Spinal cord (tissue), 10 donors: ENCODE measurements around the gene AMN. TPM values are rescaled to one million over a fixed set of nuclear protein-coding genes. Genes with fewer than 3 reads are reported as not detected.

Experiments used
- DNase-seq, 6 donors: peaks; one replicate each; pipeline versions ENCODE4 v3.0.0 to v3.0.0-alpha.2; 2013 to 2015; ENCODE audit warnings: low spot score in 6 of 6, low read depth in 4 of 6
- H3K27ac ChIP-seq: one replicate; pipeline ENCODE4 v1.5.1; 2013; ENCODE audit warnings: low read depth, low read length, control low read depth
- H3K27me3 ChIP-seq: one replicate; pipeline ENCODE4 v1.6.1; 2013; ENCODE audit warnings: low read length; ENCODE audit not compliant: control insufficient read depth, insufficient read depth
- H3K36me3 ChIP-seq: one replicate; pipeline ENCODE4 v1.6.1; 2013; ENCODE audit warnings: low read length; ENCODE audit not compliant: control insufficient read depth, insufficient read depth
- H3K4me1 ChIP-seq: one replicate; pipeline ENCODE4 v1.6.1; 2013; ENCODE audit warnings: low read length; ENCODE audit not compliant: control insufficient read depth, insufficient read depth
- H3K4me3 ChIP-seq: one replicate; pipeline ENCODE4 v1.5.1; 2013; ENCODE audit warnings: low read depth, low read length, control low read depth
- H3K9me3 ChIP-seq: one replicate; pipeline ENCODE4 v1.6.1; 2013; ENCODE audit warnings: low read length; ENCODE audit not compliant: control insufficient read depth, insufficient read depth
- WGBS: methylation state at CpG from one replicate; pipeline ENCODE4 v1.1.5; 2013; ENCODE audit warnings: missing lambda C conversion rate; ENCODE audit not compliant: insufficient coverage; 5-methylcytosine and 5-hydroxymethylcytosine counted together
- polyA plus RNA-seq, 2 donors: library from polyadenylated mRNA; unstranded; fragments of 120-200 nt; gene quantifications; one replicate each; pipeline ENCODE4 v1.2.1, GENCODE V29; 2013; ENCODE audit not compliant: insufficient read length in 2 of 2
- total RNA-seq, 2 donors: library from RNA; depleted of rRNA in 1 of 2; stranded (reverse); fragments of 120-200 nt in 1 of 2; fragments of >200 nt in 1 of 2; gene quantifications; one replicate each; pipeline versions ENCODE4 v1.2.3 to v1.2.4, GENCODE V29; 2013 to 2014
- donor health status: healthy.

Gene AMN
- total and polyA plus RNA-seq, 4 donors = 0.20 to 4.0 (median 1.5) TPM

GRCh38 chr14:102898298-102898697 is 24.2 kb upstream of the AMN start:
- 93% methylated on average over 5 of the region's 6 CpGs for whole genome bisulfite sequencing
- DNase-seq = no peak
- Histone ChIP-seq H3K4me3 (no peak overlapping the region), H3K27ac (no peak overlapping the region), H3K4me1 (peaks cover 9% of the 10 kb centered on the region), H3K9me3 (no peaks in the 10 kb centered on the region), H3K36me3 (peaks cover 61% of the 10 kb centered on the region), H3K27me3 (no peaks in the 10 kb centered on the region)

- H3K4me1 ChIP-seq = peaks cover 3% of the 10 kb centered on the region
- H3K36me3 ChIP-seq = peaks cover 64% of the 10 kb centered on the region
- no peak overlapping the region for H3K27ac ChIP-seq
- 88% methylated on average over 17 of the region's 18 CpGs for WGBS
- no peaks in the 10 kb centered on the region for H3K9me3 ChIP-seq
- H3K27me3 ChIP-seq = no peaks in the 10 kb centered on the region
- H3K4me3 ChIP-seq = no peak overlapping the region
- no peak for DNase-seq
Measured at GRCh38 chr14:102898776-102899515, 23.5 kb upstream of the AMN start.

GRCh38 chr14:102899516-102899900 is 23.0 kb upstream of the AMN start:
- Histone ChIP-seq H3K9me3 (no peaks in the 10 kb centered on the region), H3K27ac (no peak overlapping the region), H3K4me1 (peaks cover 3% of the 10 kb centered on the region), H3K36me3 (peaks cover 68% of the 10 kb centered on the region), H3K4me3 (no peak overlapping the region), H3K27me3 (no peaks in the 10 kb centered on the region)
- DNase-seq = no peak
- 91% methylated on average over 3 of the region's 8 CpGs for WGBS

- H3K4me1 ChIP-seq = peaks cover 3% of the 10 kb centered on the region
- no peak overlapping the region for H3K4me3 ChIP-seq
- peak in 2 of 6 donors; percentile 22 to 46 for DNase-seq
- no peaks in the 10 kb centered on the region for H3K27me3 ChIP-seq
- H3K36me3 ChIP-seq = peaks cover 74% of the 10 kb centered on the region
- H3K9me3 ChIP-seq = no peaks in the 10 kb centered on the region
- 78% methylated on average over 37 of the region's 39 CpGs for WGBS
- no peak overlapping the region for H3K27ac ChIP-seq
Measured at GRCh38 chr14:102900631-102901571, 21.6 kb upstream of the AMN start.

- no peak overlapping the region for H3K27ac ChIP-seq
- peaks cover 76% of the 10 kb centered on the region for H3K36me3 ChIP-seq
- WGBS = 96% methylated on average over 4 of the region's 4 CpGs
- H3K27me3 ChIP-seq = no peaks in the 10 kb centered on the region
- DNase-seq = no peak
- peaks cover 3% of the 10 kb centered on the region for H3K4me1 ChIP-seq
- no peaks in the 10 kb centered on the region for H3K9me3 ChIP-seq
- H3K4me3 ChIP-seq = no peak overlapping the region
Measured at GRCh38 chr14:102901633-102902032, 20.8 kb upstream of the AMN start.

GRCh38 chr14:102902086-102902485 is 20.4 kb upstream of the AMN start:
- H3K36me3 ChIP-seq = peaks cover 81% of the 10 kb centered on the region
- no peak overlapping the region for H3K27ac ChIP-seq
- 85% methylated on average over 7 of the region's 7 CpGs for WGBS
- no peak for DNase-seq
- peaks cover 3% of the 10 kb centered on the region for H3K4me1 ChIP-seq
- H3K9me3 ChIP-seq = no peaks in the 10 kb centered on the region
- no peaks in the 10 kb centered on the region for H3K27me3 ChIP-seq
- H3K4me3 ChIP-seq = no peak overlapping the region

- Histone ChIP-seq H3K9me3 (no peaks in the 10 kb centered on the region), H3K36me3 (peaks cover 83% of the 10 kb centered on the region), H3K27me3 (no peaks in the 10 kb centered on the region), H3K27ac (no peak overlapping the region), H3K4me1 (peaks cover 3% of the 10 kb centered on the region), H3K4me3 (no peak overlapping the region)
- 89% methylated on average over 12 of the region's 12 CpGs for WGBS
- no peak for DNase-seq
Measured at GRCh38 chr14:102902523-102903247, 19.8 kb upstream of the AMN start.

- H3K36me3 ChIP-seq = peaks cover 86% of the 10 kb centered on the region
- DNase-seq = no peak
Measured at GRCh38 chr14:102903248-102903888, 19.1 kb upstream of the AMN start.

GRCh38 chr14:102903889-102904512 is 18.5 kb upstream of the AMN start:
- H3K36me3 ChIP-seq = peaks cover 87% of the 10 kb centered on the region
- H3K27ac ChIP-seq = no peak overlapping the region
- H3K9me3 ChIP-seq = no peaks in the 10 kb centered on the region
- H3K4me3 ChIP-seq = no peak overlapping the region
- no peak for DNase-seq
- H3K27me3 ChIP-seq = no peaks in the 10 kb centered on the region
- H3K4me1 ChIP-seq = peaks cover 3% of the 10 kb centered on the region
- WGBS = 94% methylated on average over 7 of the region's 7 CpGs

More at GRCh38 chr14:102903248-102903888, 19.1 kb upstream of the AMN start:
- no peaks in the 10 kb centered on the region for H3K27me3 ChIP-seq
- peaks cover 3% of the 10 kb centered on the region for H3K4me1 ChIP-seq
- H3K9me3 ChIP-seq = no peaks in the 10 kb centered on the region
- H3K27ac ChIP-seq = no peak overlapping the region
- WGBS = 92% methylated on average over 27 of the region's 29 CpGs
- no peak overlapping the region for H3K4me3 ChIP-seq
